Myometrial cell (primary cell): ENCODE results near the gene STRIP2. TPM values are rescaled to one million over a fixed set of nuclear protein-coding genes. Genes with fewer than 3 reads are reported as not detected.

Experiments
- total RNA-seq: library from RNA; depleted of rRNA; stranded (reverse); fragments of >200 nt; gene quantifications from 2 replicates; pipeline ENCODE4 v1.2.3, GENCODE V29; 2015

The STRIP2 gene, protein sequence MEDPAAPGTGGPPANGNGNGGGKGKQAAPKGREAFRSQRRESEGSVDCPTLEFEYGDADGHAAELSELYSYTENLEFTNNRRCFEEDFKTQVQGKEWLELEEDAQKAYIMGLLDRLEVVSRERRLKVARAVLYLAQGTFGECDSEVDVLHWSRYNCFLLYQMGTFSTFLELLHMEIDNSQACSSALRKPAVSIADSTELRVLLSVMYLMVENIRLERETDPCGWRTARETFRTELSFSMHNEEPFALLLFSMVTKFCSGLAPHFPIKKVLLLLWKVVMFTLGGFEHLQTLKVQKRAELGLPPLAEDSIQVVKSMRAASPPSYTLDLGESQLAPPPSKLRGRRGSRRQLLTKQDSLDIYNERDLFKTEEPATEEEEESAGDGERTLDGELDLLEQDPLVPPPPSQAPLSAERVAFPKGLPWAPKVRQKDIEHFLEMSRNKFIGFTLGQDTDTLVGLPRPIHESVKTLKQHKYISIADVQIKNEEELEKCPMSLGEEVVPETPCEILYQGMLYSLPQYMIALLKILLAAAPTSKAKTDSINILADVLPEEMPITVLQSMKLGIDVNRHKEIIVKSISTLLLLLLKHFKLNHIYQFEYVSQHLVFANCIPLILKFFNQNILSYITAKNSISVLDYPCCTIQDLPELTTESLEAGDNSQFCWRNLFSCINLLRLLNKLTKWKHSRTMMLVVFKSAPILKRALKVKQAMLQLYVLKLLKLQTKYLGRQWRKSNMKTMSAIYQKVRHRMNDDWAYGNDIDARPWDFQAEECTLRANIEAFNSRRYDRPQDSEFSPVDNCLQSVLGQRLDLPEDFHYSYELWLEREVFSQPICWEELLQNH
- 5.8 and 6.1 TPM in 2 replicates for total RNA-seq

DNA sequence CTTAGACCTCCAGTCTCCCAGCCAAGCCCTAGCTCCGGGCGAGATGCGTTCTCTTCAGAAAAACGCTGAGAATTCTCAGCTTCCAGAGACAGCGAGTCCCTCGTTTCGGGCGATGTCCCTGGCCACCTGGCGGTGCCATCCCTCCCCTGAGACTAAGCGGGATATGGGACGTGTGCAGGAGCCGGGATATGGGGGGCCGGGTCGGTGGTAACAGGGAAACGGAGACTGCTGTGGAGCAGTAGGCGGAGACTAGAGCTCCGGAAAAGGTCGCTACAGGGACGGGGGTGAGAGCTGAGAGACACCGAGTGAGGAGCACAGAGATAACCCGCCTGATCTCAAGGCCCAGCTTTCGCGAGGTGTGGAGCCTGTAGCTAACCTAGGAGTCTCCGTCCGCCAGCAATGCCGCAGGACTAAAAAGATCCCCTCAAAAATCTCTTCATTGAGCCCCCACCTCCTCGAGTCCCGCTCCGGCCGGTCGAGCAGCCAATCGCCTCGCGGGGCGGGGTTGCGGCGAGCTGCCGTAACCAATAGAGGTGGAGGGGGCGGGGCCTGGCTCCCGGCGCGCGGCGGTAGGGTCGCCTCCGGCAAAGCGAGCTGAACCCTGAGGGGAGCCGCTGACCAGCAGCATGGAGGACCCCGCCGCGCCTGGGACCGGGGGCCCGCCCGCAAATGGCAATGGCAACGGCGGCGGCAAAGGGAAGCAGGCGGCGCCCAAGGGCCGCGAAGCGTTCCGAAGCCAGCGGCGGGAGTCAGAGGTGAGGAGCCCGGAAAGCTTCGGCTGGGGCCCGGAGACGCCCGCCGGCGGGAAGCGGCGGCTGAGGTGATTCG is at the start of gene STRIP2:
TSS of gene STRIP2 (plus strand) at position 586 of the 828 bp plus-strand sequence. CDS start at position 627, 41 bp downstream.

DNA sequence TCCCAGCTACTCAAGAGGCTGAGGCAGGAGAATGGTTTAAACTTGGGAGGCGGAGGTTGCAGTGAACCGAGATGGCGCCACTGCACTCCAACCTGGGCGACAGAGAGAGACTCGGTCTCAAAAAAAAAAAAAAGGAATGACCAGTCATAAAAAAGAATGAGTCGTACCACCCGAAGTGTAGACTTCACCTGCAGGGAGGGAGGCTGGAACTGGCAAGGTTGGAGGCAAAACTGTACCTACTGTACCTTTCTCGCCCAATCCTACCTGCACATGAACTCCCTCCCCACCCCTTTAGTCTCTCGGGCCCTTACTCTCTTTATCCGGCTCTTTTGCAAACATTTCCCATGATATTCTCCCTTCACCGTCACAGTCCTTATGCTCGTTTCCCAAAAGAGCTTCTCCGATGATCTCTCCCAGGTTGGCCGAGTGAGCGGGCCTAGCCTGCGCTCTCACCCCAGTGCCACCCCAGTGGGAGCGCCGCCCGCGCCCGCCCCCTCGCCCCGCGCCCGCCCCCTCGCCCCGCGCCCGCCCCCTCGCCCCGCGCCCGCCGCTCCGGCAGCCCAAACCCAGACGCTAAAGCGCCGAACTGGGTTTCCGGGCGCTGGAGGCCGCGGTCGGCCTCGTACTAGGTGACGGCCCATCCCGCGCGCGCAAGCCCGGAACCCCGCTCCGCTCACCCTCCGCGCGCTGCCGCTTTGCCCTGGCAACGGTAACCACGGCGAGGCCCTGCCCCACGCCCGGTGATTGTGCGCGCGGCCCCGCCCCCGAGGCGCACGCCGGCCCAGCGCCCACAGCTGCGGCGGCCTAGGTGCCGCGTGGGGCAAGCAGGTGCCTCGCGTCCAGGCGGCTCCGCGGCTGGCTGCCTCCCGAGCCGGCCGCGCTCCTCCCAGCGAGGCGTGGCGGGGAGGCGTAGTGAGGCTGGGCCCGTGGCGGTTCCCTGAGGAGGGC is 67.8 kb downstream of the STRIP2 start, which contains the start of gene SMKR1:
TSS of gene SMKR1 (plus strand) at position 772 of the 948 bp plus-strand sequence. CDS start 294 bp downstream, outside the sequence.

Other genes with a start within 250 kb of the STRIP2 start
- gene SMO, start 245.8 kb upstream of the STRIP2 start, total RNA-seq, result 9.5 and 9.7 TPM in 2 replicates
- 4.4 and 5.5 TPM in 2 replicates for gene AHCYL2, start 209.4 kb upstream of the STRIP2 start, total RNA-seq
- gene SMKR1, start 68.1 kb downstream of the STRIP2 start, total RNA-seq, result 1.2 TPM in 1 of 2 replicates, not detected in the other
- 5.0 and 6.9 TPM in 2 replicates for gene NRF1, start 177.3 kb downstream of the STRIP2 start, total RNA-seq